ENCODE results near the gene WNT9B. TPM values are rescaled to one million over a fixed set of nuclear protein-coding genes. Genes with fewer than 3 reads are reported as not detected.
A peak's percentile ranks its signal among the peaks of the same experiment; 100 is the strongest.

The WNT9B gene
- total and polyA plus RNA-seq, 2 of the 13 experiments (the other 11 are each of a cell fraction or from before 2014, with no cell fraction given): not detected

DNA sequence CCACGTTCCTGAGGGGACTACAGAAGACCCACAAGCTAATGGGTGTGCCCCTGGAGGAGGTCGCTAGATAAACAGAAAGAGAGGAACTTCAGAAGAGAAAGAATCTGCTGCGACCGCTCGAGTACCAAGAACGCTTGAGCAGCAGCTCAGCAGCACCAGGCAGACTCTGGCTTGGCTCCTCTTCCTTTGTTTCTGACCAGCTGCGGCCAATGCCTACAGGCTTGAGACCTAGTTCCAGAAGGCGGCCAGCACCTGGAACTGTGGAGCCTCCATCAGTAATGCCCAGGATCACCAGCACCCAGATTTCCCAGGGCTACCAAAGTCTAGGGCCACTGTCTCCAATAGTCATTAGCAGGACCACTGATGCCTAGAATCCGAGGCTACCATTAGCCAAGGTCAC is 45.6 kb downstream of the WNT9B start (continued):
- TF ChIP-seq, protein P1, sequence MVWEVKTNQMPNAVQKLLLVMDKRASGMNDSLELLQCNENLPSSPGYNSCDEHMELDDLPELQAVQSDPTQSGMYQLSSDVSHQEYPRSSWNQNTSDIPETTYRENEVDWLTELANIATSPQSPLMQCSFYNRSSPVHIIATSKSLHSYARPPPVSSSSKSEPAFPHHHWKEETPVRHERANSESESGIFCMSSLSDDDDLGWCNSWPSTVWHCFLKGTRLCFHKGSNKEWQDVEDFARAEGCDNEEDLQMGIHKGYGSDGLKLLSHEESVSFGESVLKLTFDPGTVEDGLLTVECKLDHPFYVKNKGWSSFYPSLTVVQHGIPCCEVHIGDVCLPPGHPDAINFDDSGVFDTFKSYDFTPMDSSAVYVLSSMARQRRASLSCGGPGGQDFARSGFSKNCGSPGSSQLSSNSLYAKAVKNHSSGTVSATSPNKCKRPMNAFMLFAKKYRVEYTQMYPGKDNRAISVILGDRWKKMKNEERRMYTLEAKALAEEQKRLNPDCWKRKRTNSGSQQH (CRISPR knock-in tag; IDR thresholded peaks at IDR 0.05; ENCODE audit: low read depth): no peak
- no peak for TF ChIP-seq TEAD2 (CRISPR knock-in tag; IDR thresholded peaks at IDR 0.05)
- TF ChIP-seq NFKB2 (CRISPR knock-in tag; IDR thresholded peaks at IDR 0.05; ENCODE audit: borderline replicate concordance): no peak
- TF ChIP-seq GTF2F1 (IDR thresholded peaks at IDR 0.05; ENCODE audit: low read length): no peak
- no peak for TF ChIP-seq ZNF883 (CRISPR knock-in tag; IDR thresholded peaks at IDR 0.05; ENCODE audit: not compliant biosample characterization)
- no peak for TF ChIP-seq ZSCAN22 (CRISPR knock-in tag; IDR thresholded peaks at IDR 0.05)
- no peak for TF ChIP-seq PRMT3 (CRISPR knock-in tag; IDR thresholded peaks at IDR 0.05; ENCODE audit: borderline replicate concordance, low read depth)

DNA sequence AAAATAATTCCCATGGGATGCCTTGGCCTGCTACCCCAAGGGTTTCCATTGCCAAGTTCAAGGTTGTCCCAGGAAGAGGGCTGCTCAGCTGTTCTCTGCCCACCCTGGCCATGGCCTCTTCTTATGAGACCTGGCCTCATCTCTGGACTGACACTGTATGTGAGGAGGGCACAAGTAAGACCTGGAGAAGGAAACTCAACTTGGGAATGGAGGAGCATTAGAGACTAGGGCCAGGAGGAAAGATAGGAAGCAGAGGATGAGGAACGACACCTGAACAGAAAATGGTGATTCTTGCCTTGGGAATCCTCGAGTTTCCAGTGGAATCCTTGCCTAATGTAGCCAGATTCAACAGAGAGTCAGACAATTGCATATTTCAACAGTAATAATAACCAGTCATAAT is 47.0 kb downstream of the WNT9B start:
- Histone ChIP-seq H3K79me2 (ENCODE audit: insufficient read depth, low read length) (no peaks in the 10 kb centered on the region), H3K4me1 (ENCODE audit: insufficient read depth, low read length) (peaks cover 20% of the 10 kb centered on the region), H3K9me3 (ENCODE audit: low read length) (no peaks in the 10 kb centered on the region), H3K27me3 (ENCODE audit: control insufficient read depth in 1 of 2, insufficient read depth in 2 of 2, low read length in 2 of 2) (peaks cover 4 to 44% of the 10 kb centered on the region in 2 experiments; a peak in 4 of 5 replicates), H4K20me1 (ENCODE audit: insufficient read depth, low read length) (no peaks in the 10 kb centered on the region; the same call in 1 of the 2 replicates), H3K36me3 (replicated peaks in 1 of 2; ENCODE audit: control insufficient read depth in 1 of 2, insufficient read depth in 2 of 2, low read length in 2 of 2) (no peaks in the 10 kb centered on the region), H3K27ac (ENCODE audit: extremely low read length, insufficient read depth, low read length) (no peak overlapping the region), H3K4me3 (replicated peaks in 1 of 3; ENCODE audit: insufficient read depth in 1 of 3, low read depth in 2 of 3, low read length in 3 of 3) (no peak overlapping the region), H3K4me2 (ENCODE audit: low read depth, low read length) (no peak overlapping the region), H2AFZ (ENCODE audit: low read length) (no peak overlapping the region), H3K9ac (ENCODE audit: insufficient read depth, low read depth, low read length) (no peak overlapping the region)
- intact Hi-C loops (cut with micrococcal nuclease; ENCODE audit: unreplicated experiment) (no loop called here), in situ Hi-C loops (cut with HindIII; ENCODE audit: extremely low pct_ligation_motif_present, low pct_unique_long_range_greater_than_20kb) (no loop called here)
- BruUV-seq (replicated peaks): no TSS peak
- DNase-seq (ENCODE audit: low spot score): no peak
- ATAC-seq: no peak
- no peak for FAIRE-seq
- WGBS (ENCODE audit: low lambda C conversion rate): 13% methylated on average over 2 of the region's 2 CpGs
- CTCF ChIA-PET (ENCODE audit: low intra/inter-chr PET ratio, low total read pairs): no interaction called here
- POLR2A ChIA-PET: no interaction called here
- TF ChIP-seq, protein P2, sequence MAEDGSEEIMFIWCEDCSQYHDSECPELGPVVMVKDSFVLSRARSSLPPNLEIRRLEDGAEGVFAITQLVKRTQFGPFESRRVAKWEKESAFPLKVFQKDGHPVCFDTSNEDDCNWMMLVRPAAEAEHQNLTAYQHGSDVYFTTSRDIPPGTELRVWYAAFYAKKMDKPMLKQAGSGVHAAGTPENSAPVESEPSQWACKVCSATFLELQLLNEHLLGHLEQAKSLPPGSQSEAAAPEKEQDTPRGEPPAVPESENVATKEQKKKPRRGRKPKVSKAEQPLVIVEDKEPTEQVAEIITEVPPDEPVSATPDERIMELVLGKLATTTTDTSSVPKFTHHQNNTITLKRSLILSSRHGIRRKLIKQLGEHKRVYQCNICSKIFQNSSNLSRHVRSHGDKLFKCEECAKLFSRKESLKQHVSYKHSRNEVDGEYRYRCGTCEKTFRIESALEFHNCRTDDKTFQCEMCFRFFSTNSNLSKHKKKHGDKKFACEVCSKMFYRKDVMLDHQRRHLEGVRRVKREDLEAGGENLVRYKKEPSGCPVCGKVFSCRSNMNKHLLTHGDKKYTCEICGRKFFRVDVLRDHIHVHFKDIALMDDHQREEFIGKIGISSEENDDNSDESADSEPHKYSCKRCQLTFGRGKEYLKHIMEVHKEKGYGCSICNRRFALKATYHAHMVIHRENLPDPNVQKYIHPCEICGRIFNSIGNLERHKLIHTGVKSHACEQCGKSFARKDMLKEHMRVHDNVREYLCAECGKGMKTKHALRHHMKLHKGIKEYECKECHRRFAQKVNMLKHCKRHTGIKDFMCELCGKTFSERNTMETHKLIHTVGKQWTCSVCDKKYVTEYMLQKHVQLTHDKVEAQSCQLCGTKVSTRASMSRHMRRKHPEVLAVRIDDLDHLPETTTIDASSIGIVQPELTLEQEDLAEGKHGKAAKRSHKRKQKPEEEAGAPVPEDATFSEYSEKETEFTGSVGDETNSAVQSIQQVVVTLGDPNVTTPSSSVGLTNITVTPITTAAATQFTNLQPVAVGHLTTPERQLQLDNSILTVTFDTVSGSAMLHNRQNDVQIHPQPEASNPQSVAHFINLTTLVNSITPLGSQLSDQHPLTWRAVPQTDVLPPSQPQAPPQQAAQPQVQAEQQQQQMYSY (CRISPR knock-in tag; IDR thresholded peaks at IDR 0.05): peak; percentile 88
- TF ChIP-seq HOXA9 (CRISPR knock-in tag; IDR thresholded peaks at IDR 0.05; ENCODE audit: borderline replicate concordance): no peak
- no peak for TF ChIP-seq ZNF607 (CRISPR knock-in tag; IDR thresholded peaks at IDR 0.05; ENCODE audit: borderline replicate concordance)
- TF ChIP-seq REXO4 (CRISPR knock-in tag; IDR thresholded peaks at IDR 0.05; ENCODE audit: borderline replicate concordance): no peak
- TF ChIP-seq ZNF234 (CRISPR knock-in tag; conservative IDR thresholded peaks at IDR 0.05): no peak
- TF ChIP-seq PPARG (CRISPR knock-in tag; conservative IDR thresholded peaks at IDR 0.05): no peak
